Mesenchymal stem cell (in vitro differentiated cells and primary cell): ENCODE results near the gene BCL6.

Source experiments
- DNase-seq: peaks from one replicate; pipeline ENCODE4 v3.0.0-alpha.2; 2013
- H2AFZ ChIP-seq: one replicate; pipeline ENCODE4 v1.6.1; 2013; ENCODE audit warnings: low read depth, mild to moderate bottlenecking, control low read depth, inconsistent platforms, low read length, moderate library complexity
- H2AK5ac ChIP-seq: 2 replicates; pipeline ENCODE4 v1.6.1; 2013; ENCODE audit warnings: low read length, moderate library complexity, mild to moderate bottlenecking, inconsistent platforms; ENCODE audit not compliant: severe bottlenecking
- H2BK120ac ChIP-seq: one replicate; pipeline ENCODE4 v1.6.1; 2013; ENCODE audit warnings: low read depth, mild to moderate bottlenecking, inconsistent platforms, low read length, moderate library complexity
- H2BK12ac ChIP-seq, 2 experiments: one replicate each; pipeline ENCODE4 v1.6.1; 2013; ENCODE audit warnings: inconsistent platforms in 2 of 2, low read length in 2 of 2, mild to moderate bottlenecking in 2 of 2, moderate library complexity in 2 of 2, control low read depth in 1 of 2
- H2BK15ac ChIP-seq: one replicate; pipeline ENCODE4 v1.6.1; 2013; ENCODE audit warnings: mild to moderate bottlenecking, low read depth, inconsistent platforms; ENCODE audit not compliant: poor library complexity, severe bottlenecking
- H2BK5ac ChIP-seq: 2 replicates; pipeline ENCODE4 v1.6.1; 2013; ENCODE audit warnings: low read depth, mild to moderate bottlenecking, low read length, control low read depth, inconsistent platforms; ENCODE audit not compliant: poor library complexity, severe bottlenecking
- H3K14ac ChIP-seq, 2 experiments: one replicate each; pipeline ENCODE4 v1.6.1; 2013; ENCODE audit warnings: inconsistent platforms in 2 of 2, low read length in 2 of 2, control low read depth in 1 of 2, mild to moderate bottlenecking in 1 of 2, moderate library complexity in 1 of 2
- H3K18ac ChIP-seq, 2 experiments: one replicate each; pipeline ENCODE4 v1.6.1; 2013; ENCODE audit warnings: inconsistent platforms in 2 of 2, low read length in 2 of 2, control low read depth in 1 of 2, low read depth in 1 of 2, mild to moderate bottlenecking in 1 of 2
- H3K23ac ChIP-seq, 2 experiments: one replicate each; pipeline ENCODE4 v1.6.1; 2013; ENCODE audit warnings: inconsistent platforms in 2 of 2, low read length in 2 of 2, mild to moderate bottlenecking in 2 of 2, moderate library complexity in 2 of 2, control low read depth in 1 of 2
- H3K27ac ChIP-seq: 2 replicates; pipeline ENCODE4 v1.5.1; 2013; ENCODE audit warnings: mild to moderate bottlenecking, moderate library complexity, low read length, control low read depth, inconsistent platforms; ENCODE audit not compliant: poor library complexity, severe bottlenecking
- H3K27me3 ChIP-seq, 2 experiments: 2 replicates each; pipeline versions ENCODE4 v1.6.1 to v1.7.0; 2013; ENCODE audit warnings: low read length in 2 of 2, mild to moderate bottlenecking in 2 of 2, moderate library complexity in 2 of 2, control low read depth in 1 of 2, inconsistent platforms in 1 of 2; ENCODE audit not compliant: control insufficient read depth in 1 of 2, insufficient read depth in 1 of 2
- H3K36me3 ChIP-seq, 2 experiments: 2 replicates each; pipeline versions ENCODE4 v1.6.1 to v1.7.0; 2013; ENCODE audit warnings: low read length in 2 of 2, control low read depth in 1 of 2, inconsistent platforms in 1 of 2, low read depth in 1 of 2, mild to moderate bottlenecking in 1 of 2; ENCODE audit not compliant: insufficient read depth in 2 of 2, control insufficient read depth in 1 of 2
- H3K4ac ChIP-seq, 2 experiments: one replicate each; pipeline ENCODE4 v1.6.1; 2013; ENCODE audit warnings: inconsistent platforms in 2 of 2, low read length in 2 of 2, mild to moderate bottlenecking in 2 of 2, moderate library complexity in 2 of 2, control low read depth in 1 of 2, low read depth in 1 of 2
- H3K4me1 ChIP-seq: 2 replicates; pipeline ENCODE4 v1.6.1; 2013; ENCODE audit warnings: low read depth, low read length, control low read depth; ENCODE audit not compliant: control insufficient read depth, insufficient read depth
- H3K4me2 ChIP-seq: 2 replicates; pipeline ENCODE4 v1.6.1; 2013; ENCODE audit warnings: low read length, mild to moderate bottlenecking, inconsistent platforms; ENCODE audit not compliant: poor library complexity, severe bottlenecking
- H3K4me3 ChIP-seq, 2 experiments: 2 replicates each; pipeline versions ENCODE4 v1.5.1 to v1.7.0; 2013; ENCODE audit warnings: low read length in 2 of 2, mild to moderate bottlenecking in 2 of 2, control low read depth in 1 of 2, low read depth in 1 of 2; ENCODE audit not compliant: insufficient read depth in 1 of 2
- H3K79me1 ChIP-seq: replicated peaks from 2 replicates; pipeline ENCODE4 v1.6.1; 2013; ENCODE audit warnings: mild to moderate bottlenecking, control low read depth, low read length, inconsistent platforms; ENCODE audit not compliant: poor library complexity, severe bottlenecking
- H3K9ac ChIP-seq: 2 replicates; pipeline ENCODE4 v1.7.0; 2013; ENCODE audit warnings: mild to moderate bottlenecking, low read length, moderate library complexity
- H3K9me3 ChIP-seq: 2 replicates; pipeline ENCODE4 v1.7.0; 2013; ENCODE audit warnings: mild to moderate bottlenecking, low read length; ENCODE audit not compliant: control insufficient read depth
- H4K8ac ChIP-seq: one replicate; pipeline ENCODE4 v1.6.1; 2013; ENCODE audit warnings: inconsistent platforms, mild to moderate bottlenecking, low read length, moderate library complexity
- H4K91ac ChIP-seq: one replicate; pipeline ENCODE4 v1.6.1; 2013; ENCODE audit warnings: mild to moderate bottlenecking, low read length, inconsistent platforms
- WGBS: methylation state at CpG from one replicate; pipeline ENCODE4 v1.1.7; 2013; ENCODE audit warnings: mixed read lengths; 5-methylcytosine and 5-hydroxymethylcytosine counted together

BCL6 gene

GRCh38 chr3:187725224-187725623 is 20.0 kb downstream of the BCL6 start:
- Histone ChIP-seq H3K4me1 (no peaks in the 10 kb centered on the region), H3K4me2 (no peak overlapping the region), H4K8ac (no peak overlapping the region), H3K4ac (no peak overlapping the region), H3K23ac (no peak overlapping the region), H3K9ac (no peak overlapping the region), H4K91ac (no peak overlapping the region), H3K14ac (no peak overlapping the region), H3K4me3 (no peak overlapping the region), H3K27me3 (no peaks in the 10 kb centered on the region), H2BK120ac (no peak overlapping the region), H3K9me3 (no peaks in the 10 kb centered on the region), H2BK12ac (no peak overlapping the region), H2BK15ac (no peak overlapping the region), H2BK5ac (no peak overlapping the region), H3K18ac (no peak overlapping the region), H3K79me1 (peaks cover 13% of the 10 kb centered on the region), H2AK5ac (no peak overlapping the region), H3K36me3 (peaks cover 66 to 98% of the 10 kb centered on the region in 2 experiments), H2AFZ (no peak overlapping the region), H3K27ac (no peak overlapping the region)
- DNase-seq: no peak
- WGBS: 99% methylated on average over 19 of the region's 22 CpGs

- H2BK12ac ChIP-seq: peak overlapping the region in 1 of 2 experiments; percentile 40
- no peak overlapping the region for H2BK15ac ChIP-seq
- whole genome bisulfite sequencing: 91% methylated on average over 8 of the region's 10 CpGs
- H2BK120ac ChIP-seq: no peak overlapping the region
- no peak overlapping the region for H2AK5ac ChIP-seq
- H3K9ac ChIP-seq: no peak overlapping the region
- no peak overlapping the region for H3K4me3 ChIP-seq
- no peak overlapping the region for H2BK5ac ChIP-seq
- no peak overlapping the region for H2AFZ ChIP-seq
- H4K8ac ChIP-seq: no peak overlapping the region
- no peaks in the 10 kb centered on the region for H3K9me3 ChIP-seq
- no peak overlapping the region for H3K4me2 ChIP-seq
- H3K27ac ChIP-seq: no peak overlapping the region
- no peak overlapping the region for H3K18ac ChIP-seq
- no peak overlapping the region for H3K4ac ChIP-seq
- H3K36me3 ChIP-seq: peaks cover 40 to 71% of the 10 kb centered on the region in 2 experiments
- H4K91ac ChIP-seq: peak overlapping the region; percentile 43
- peaks cover 4% of the 10 kb centered on the region for H3K79me1 ChIP-seq
- H3K23ac ChIP-seq: no peak overlapping the region
- no peak overlapping the region for H3K14ac ChIP-seq
- H3K4me1 ChIP-seq: peaks cover 3% of the 10 kb centered on the region
- DNase-seq: no peak
- H3K27me3 ChIP-seq: no peaks in the 10 kb centered on the region
Measured at GRCh38 chr3:187722206-187722612, 23.1 kb downstream of the BCL6 start.

GRCh38 chr3:187721055-187721454 is 24.2 kb downstream of the BCL6 start:
- no peak overlapping the region for H2BK5ac ChIP-seq
- H4K8ac ChIP-seq: no peak overlapping the region
- H2BK15ac ChIP-seq: no peak overlapping the region
- H3K9ac ChIP-seq: no peak overlapping the region
- no peak overlapping the region for H3K4me3 ChIP-seq
- no peak overlapping the region for H3K4ac ChIP-seq
- H3K27ac ChIP-seq: no peak overlapping the region
- no peak overlapping the region for H3K23ac ChIP-seq
- no peak overlapping the region for H3K14ac ChIP-seq
- peaks cover 32 to 59% of the 10 kb centered on the region in 2 experiments for H3K36me3 ChIP-seq
- no peak for DNase-seq
- no peaks in the 10 kb centered on the region for H3K79me1 ChIP-seq
- H3K18ac ChIP-seq: no peak overlapping the region
- H4K91ac ChIP-seq: no peak overlapping the region
- WGBS: 95% methylated on average over 8 of the region's 8 CpGs
- H3K27me3 ChIP-seq: no peaks in the 10 kb centered on the region
- no peak overlapping the region for H3K4me2 ChIP-seq
- H3K9me3 ChIP-seq: no peaks in the 10 kb centered on the region
- no peak overlapping the region for H2AFZ ChIP-seq
- H2BK120ac ChIP-seq: no peak overlapping the region
- no peak overlapping the region for H2AK5ac ChIP-seq
- H3K4me1 ChIP-seq: peaks cover 3% of the 10 kb centered on the region
- H2BK12ac ChIP-seq: no peak overlapping the region

GRCh38 chr3:187720337-187720670 is 25.0 kb downstream of the BCL6 start:
- H3K4me2 ChIP-seq: no peak overlapping the region
- peaks cover 3% of the 10 kb centered on the region for H3K4me1 ChIP-seq
- no peak overlapping the region for H2BK120ac ChIP-seq
- WGBS: 83% methylated on average over 2 of the region's 2 CpGs
- no peak overlapping the region for H3K9ac ChIP-seq
- no peak overlapping the region for H2AK5ac ChIP-seq
- no peak overlapping the region for H4K8ac ChIP-seq
- no peak overlapping the region for H3K27ac ChIP-seq
- H3K79me1 ChIP-seq: no peaks in the 10 kb centered on the region
- H4K91ac ChIP-seq: no peak overlapping the region
- no peak overlapping the region for H3K14ac ChIP-seq
- no peak for DNase-seq
- H3K9me3 ChIP-seq: no peaks in the 10 kb centered on the region
- no peak overlapping the region for H3K4ac ChIP-seq
- no peak overlapping the region for H2BK12ac ChIP-seq
- H3K4me3 ChIP-seq: no peak overlapping the region
- H3K23ac ChIP-seq: no peak overlapping the region
- no peak overlapping the region for H2AFZ ChIP-seq
- peaks cover 24 to 51% of the 10 kb centered on the region in 2 experiments for H3K36me3 ChIP-seq
- no peak overlapping the region for H3K18ac ChIP-seq
- H2BK5ac ChIP-seq: no peak overlapping the region
- H3K27me3 ChIP-seq: no peaks in the 10 kb centered on the region
- no peak overlapping the region for H2BK15ac ChIP-seq
